Adrenal gland (tissue), 5 donors: Measurements from ENCODE around the gene CAPSL.

ENCODE experiments used
- CTCF ChIP-seq, 6 experiments: fragments of 450-650 bp in 4 of 6; fragments of 200-600 bp in 2 of 6; sonication (generic) in 1 of 6; IDR thresholded peaks; 1 replicate in 5 of 6; 2 replicates in 1 of 6; pipeline versions ENCODE4 v1.5.1 to v1.8.0; 2016 to 2021; ENCODE audit warnings: antibody characterized with exemption in 6 of 6, mild to moderate bottlenecking in 2 of 6, moderate library complexity in 1 of 6
- POLR2A ChIP-seq, 2 donors: fragments of 450-650 bp; IDR thresholded peaks; one replicate each; pipeline ENCODE4 v1.6.1; 2017; ENCODE audit warnings: antibody characterized with exemption in 2 of 2, mild to moderate bottlenecking in 2 of 2, moderate library complexity in 1 of 2
- donor health status: DM: no; HTN: no; CAD: no.

- TF ChIP-seq CTCF (IDR thresholded peaks at IDR 0.05) (no peak), POLR2A (IDR thresholded peaks at IDR 0.05) (no peak)
Observed at GRCh38 chr5:35954175-35954574, 15.8 kb upstream of the CAPSL start.
